ENCODE results near the gene TTC28.

TTC28 gene

GRCh38 chr22:28268171-28268570 lies 411.5 kb downstream of the TTC28 start:
- Histone ChIP-seq H3K56ac (ENCODE audit: low read length) (no peak overlapping the region), H3K36me3 (ENCODE audit: control insufficient read depth, insufficient read depth, low read length) (no peaks in the 10 kb centered on the region), H3K9ac (ENCODE audit: low read length) (no peak overlapping the region), H3K4ac (ENCODE audit: low read depth, low read length) (no peak overlapping the region), H4K5ac (ENCODE audit: low read length) (no peak overlapping the region), H2BK5ac (ENCODE audit: low read length) (no peak overlapping the region), H3K23ac (ENCODE audit: low read length) (no peak overlapping the region), H3K18ac (ENCODE audit: low read length) (no peak overlapping the region), H3K4me2 (ENCODE audit: low read length) (no peak overlapping the region), H3K27ac (ENCODE audit: low read depth, low read length) (no peak overlapping the region), H2BK120ac (ENCODE audit: low read depth, low read length) (no peak overlapping the region), H3K79me2 (ENCODE audit: control insufficient read depth, insufficient read depth, low read length) (no peaks in the 10 kb centered on the region), H3K27me3 (ENCODE audit: insufficient read depth, low read length, poor library complexity) (no peaks in the 10 kb centered on the region), H4K8ac (ENCODE audit: low read depth, low read length) (no peak overlapping the region), H2AK5ac (ENCODE audit: low read length) (no peak overlapping the region), H2BK15ac (replicated peaks; ENCODE audit: low read depth) (no peak overlapping the region), H3K4me3 (ENCODE audit: low read length) (no peak overlapping the region), H3K79me1 (ENCODE audit: low read length) (no peaks in the 10 kb centered on the region), H3K4me1 (ENCODE audit: control insufficient read depth, low read depth, low read length) (no peaks in the 10 kb centered on the region)
- WGBS (ENCODE audit: extremely low coverage, insufficient coverage, low lambda C conversion rate), result no CpG with 5 or more reads among the region's 3 CpGs
- DNase-seq, result no peak

DNA sequence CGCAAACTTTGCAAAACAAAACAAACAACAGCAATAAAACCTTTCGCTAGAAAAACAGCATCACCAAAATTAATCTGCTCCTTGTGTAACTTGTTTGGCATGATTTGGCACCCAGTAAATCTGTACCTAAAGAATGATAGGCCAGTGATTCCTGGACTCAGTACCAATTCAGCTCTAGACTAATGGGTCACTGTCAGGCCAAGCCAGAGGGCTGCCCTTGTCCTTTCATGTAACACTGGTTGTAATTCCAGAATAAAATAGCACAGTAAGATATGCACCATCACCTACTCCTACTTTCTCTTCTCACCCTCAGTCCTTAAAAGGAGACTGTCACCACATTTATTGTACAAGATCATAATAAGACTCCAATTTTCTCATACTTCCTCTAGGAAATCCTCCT lies 419.0 kb downstream of the TTC28 start:
- no peak overlapping the region for H2BK120ac ChIP-seq (ENCODE audit: low read depth, low read length)
- H3K23ac ChIP-seq (ENCODE audit: low read length), result no peak overlapping the region
- no peak overlapping the region for H3K4ac ChIP-seq (ENCODE audit: low read depth, low read length)
- no peaks in the 10 kb centered on the region for H3K27me3 ChIP-seq (ENCODE audit: insufficient read depth, low read length, poor library complexity)
- no peaks in the 10 kb centered on the region for H3K4me1 ChIP-seq (ENCODE audit: control insufficient read depth, low read depth, low read length)
- no peak overlapping the region for H2AK5ac ChIP-seq (ENCODE audit: low read length)
- no peaks in the 10 kb centered on the region for H3K36me3 ChIP-seq (ENCODE audit: control insufficient read depth, insufficient read depth, low read length)
- WGBS (ENCODE audit: extremely low coverage, insufficient coverage, low lambda C conversion rate), result no CpG with 5 or more reads among the region's 2 CpGs
- H3K79me2 ChIP-seq (ENCODE audit: control insufficient read depth, insufficient read depth, low read length), result no peaks in the 10 kb centered on the region
- DNase-seq, result no peak
- H2BK5ac ChIP-seq (ENCODE audit: low read length), result no peak overlapping the region
- no peak overlapping the region for H3K9ac ChIP-seq (ENCODE audit: low read length)
- no peak overlapping the region for H3K56ac ChIP-seq (ENCODE audit: low read length)
- no peaks in the 10 kb centered on the region for H3K79me1 ChIP-seq (ENCODE audit: low read length)
- no peak overlapping the region for H3K4me2 ChIP-seq (ENCODE audit: low read length)
- H2BK15ac ChIP-seq (replicated peaks; ENCODE audit: low read depth), result no peak overlapping the region
- no peak overlapping the region for H3K27ac ChIP-seq (ENCODE audit: low read depth, low read length)
- H4K5ac ChIP-seq (ENCODE audit: low read length), result no peak overlapping the region
- H3K18ac ChIP-seq (ENCODE audit: low read length), result no peak overlapping the region
- no peak overlapping the region for H4K8ac ChIP-seq (ENCODE audit: low read depth, low read length)
- no peak overlapping the region for H3K4me3 ChIP-seq (ENCODE audit: low read length)

- H2BK15ac ChIP-seq (replicated peaks; ENCODE audit: low read depth), result no peak overlapping the region
- no peak overlapping the region for H3K18ac ChIP-seq (ENCODE audit: low read length)
- H4K5ac ChIP-seq (ENCODE audit: low read length), result no peak overlapping the region
- no peaks in the 10 kb centered on the region for H3K79me1 ChIP-seq (ENCODE audit: low read length)
- H3K79me2 ChIP-seq (ENCODE audit: control insufficient read depth, insufficient read depth, low read length), result no peaks in the 10 kb centered on the region
- no peak overlapping the region for H3K4me2 ChIP-seq (ENCODE audit: low read length)
- no peaks in the 10 kb centered on the region for H3K36me3 ChIP-seq (ENCODE audit: control insufficient read depth, insufficient read depth, low read length)
- H2BK120ac ChIP-seq (ENCODE audit: low read depth, low read length), result no peak overlapping the region
- no peak overlapping the region for H3K56ac ChIP-seq (ENCODE audit: low read length)
- no peak overlapping the region for H3K4ac ChIP-seq (ENCODE audit: low read depth, low read length)
- H2AK5ac ChIP-seq (ENCODE audit: low read length), result no peak overlapping the region
- no peak overlapping the region for H4K8ac ChIP-seq (ENCODE audit: low read depth, low read length)
- no peaks in the 10 kb centered on the region for H3K27me3 ChIP-seq (ENCODE audit: insufficient read depth, low read length, poor library complexity)
- H3K9ac ChIP-seq (ENCODE audit: low read length), result no peak overlapping the region
- H3K4me3 ChIP-seq (ENCODE audit: low read length), result no peak overlapping the region
- no peak overlapping the region for H3K27ac ChIP-seq (ENCODE audit: low read depth, low read length)
- no CpG with 5 or more reads among the region's 2 CpGs for WGBS (ENCODE audit: extremely low coverage, insufficient coverage, low lambda C conversion rate)
- no peak overlapping the region for H3K23ac ChIP-seq (ENCODE audit: low read length)
- H3K4me1 ChIP-seq (ENCODE audit: control insufficient read depth, low read depth, low read length), result no peaks in the 10 kb centered on the region
- no peak for DNase-seq
- no peak overlapping the region for H2BK5ac ChIP-seq (ENCODE audit: low read length)
Observed at GRCh38 chr22:28259774-28260312, 419.8 kb downstream of the TTC28 start.

- no peak overlapping the region for H3K23ac ChIP-seq (ENCODE audit: low read length)
- no CpG with 5 or more reads among the region's 1 CpG for WGBS (ENCODE audit: extremely low coverage, insufficient coverage, low lambda C conversion rate)
- H2AK5ac ChIP-seq (ENCODE audit: low read length), result no peak overlapping the region
- H3K4me1 ChIP-seq (ENCODE audit: control insufficient read depth, low read depth, low read length), result no peaks in the 10 kb centered on the region
- H3K4ac ChIP-seq (ENCODE audit: low read depth, low read length), result no peak overlapping the region
- H4K8ac ChIP-seq (ENCODE audit: low read depth, low read length), result no peak overlapping the region
- H4K5ac ChIP-seq (ENCODE audit: low read length), result no peak overlapping the region
- no peak overlapping the region for H3K4me2 ChIP-seq (ENCODE audit: low read length)
- H3K79me1 ChIP-seq (ENCODE audit: low read length), result no peaks in the 10 kb centered on the region
- H3K79me2 ChIP-seq (ENCODE audit: control insufficient read depth, insufficient read depth, low read length), result no peaks in the 10 kb centered on the region
- DNase-seq, result no peak
- H3K18ac ChIP-seq (ENCODE audit: low read length), result no peak overlapping the region
- H3K36me3 ChIP-seq (ENCODE audit: control insufficient read depth, insufficient read depth, low read length), result no peaks in the 10 kb centered on the region
- H2BK15ac ChIP-seq (replicated peaks; ENCODE audit: low read depth), result no peak overlapping the region
- H3K27ac ChIP-seq (ENCODE audit: low read depth, low read length), result no peak overlapping the region
- H3K9ac ChIP-seq (ENCODE audit: low read length), result no peak overlapping the region
- H2BK120ac ChIP-seq (ENCODE audit: low read depth, low read length), result no peak overlapping the region
- H3K27me3 ChIP-seq (ENCODE audit: insufficient read depth, low read length, poor library complexity), result no peaks in the 10 kb centered on the region
- no peak overlapping the region for H2BK5ac ChIP-seq (ENCODE audit: low read length)
- no peak overlapping the region for H3K56ac ChIP-seq (ENCODE audit: low read length)
- H3K4me3 ChIP-seq (ENCODE audit: low read length), result no peak overlapping the region
Observed at GRCh38 chr22:28254396-28254795, 425.2 kb downstream of the TTC28 start.

GRCh38 chr22:28252539-28252938 lies 427.1 kb downstream of the TTC28 start:
- H3K56ac ChIP-seq (ENCODE audit: low read length), result no peak overlapping the region
- H4K5ac ChIP-seq (ENCODE audit: low read length), result no peak overlapping the region
- no CpG with 5 or more reads among the region's 2 CpGs for WGBS (ENCODE audit: extremely low coverage, insufficient coverage, low lambda C conversion rate)
- H3K18ac ChIP-seq (ENCODE audit: low read length), result no peak overlapping the region
- H2BK5ac ChIP-seq (ENCODE audit: low read length), result no peak overlapping the region
- H3K4me1 ChIP-seq (ENCODE audit: control insufficient read depth, low read depth, low read length), result no peaks in the 10 kb centered on the region
- H3K79me1 ChIP-seq (ENCODE audit: low read length), result no peaks in the 10 kb centered on the region
- H2BK120ac ChIP-seq (ENCODE audit: low read depth, low read length), result no peak overlapping the region
- H3K4ac ChIP-seq (ENCODE audit: low read depth, low read length), result no peak overlapping the region
- no peaks in the 10 kb centered on the region for H3K79me2 ChIP-seq (ENCODE audit: control insufficient read depth, insufficient read depth, low read length)
- H3K4me3 ChIP-seq (ENCODE audit: low read length), result no peak overlapping the region
- DNase-seq, result no peak
- H3K36me3 ChIP-seq (ENCODE audit: control insufficient read depth, insufficient read depth, low read length), result no peaks in the 10 kb centered on the region
- no peak overlapping the region for H4K8ac ChIP-seq (ENCODE audit: low read depth, low read length)
- no peak overlapping the region for H2BK15ac ChIP-seq (replicated peaks; ENCODE audit: low read depth)
- no peaks in the 10 kb centered on the region for H3K27me3 ChIP-seq (ENCODE audit: insufficient read depth, low read length, poor library complexity)
- no peak overlapping the region for H3K23ac ChIP-seq (ENCODE audit: low read length)
- no peak overlapping the region for H2AK5ac ChIP-seq (ENCODE audit: low read length)
- no peak overlapping the region for H3K9ac ChIP-seq (ENCODE audit: low read length)
- no peak overlapping the region for H3K4me2 ChIP-seq (ENCODE audit: low read length)
- H3K27ac ChIP-seq (ENCODE audit: low read depth, low read length), result no peak overlapping the region

- H4K8ac ChIP-seq (ENCODE audit: low read depth, low read length), result no peak overlapping the region
- H3K36me3 ChIP-seq (ENCODE audit: control insufficient read depth, insufficient read depth, low read length), result no peaks in the 10 kb centered on the region
- no peak overlapping the region for H2BK5ac ChIP-seq (ENCODE audit: low read length)
- H3K4ac ChIP-seq (ENCODE audit: low read depth, low read length), result no peak overlapping the region
- H3K56ac ChIP-seq (ENCODE audit: low read length), result no peak overlapping the region
- H2AK5ac ChIP-seq (ENCODE audit: low read length), result no peak overlapping the region
- H3K79me1 ChIP-seq (ENCODE audit: low read length), result no peaks in the 10 kb centered on the region
- H3K27ac ChIP-seq (ENCODE audit: low read depth, low read length), result no peak overlapping the region
- H3K23ac ChIP-seq (ENCODE audit: low read length), result no peak overlapping the region
- H3K79me2 ChIP-seq (ENCODE audit: control insufficient read depth, insufficient read depth, low read length), result no peaks in the 10 kb centered on the region
- H2BK120ac ChIP-seq (ENCODE audit: low read depth, low read length), result no peak overlapping the region
- no peak overlapping the region for H3K4me3 ChIP-seq (ENCODE audit: low read length)
- no peak overlapping the region for H3K9ac ChIP-seq (ENCODE audit: low read length)
- H3K4me2 ChIP-seq (ENCODE audit: low read length), result no peak overlapping the region
- peaks cover 3% of the 10 kb centered on the region for H3K4me1 ChIP-seq (ENCODE audit: control insufficient read depth, low read depth, low read length)
- no peak overlapping the region for H2BK15ac ChIP-seq (replicated peaks; ENCODE audit: low read depth)
- no CpG with 5 or more reads among the region's 2 CpGs for WGBS (ENCODE audit: extremely low coverage, insufficient coverage, low lambda C conversion rate)
- H3K18ac ChIP-seq (ENCODE audit: low read length), result no peak overlapping the region
- DNase-seq, result no peak
- no peaks in the 10 kb centered on the region for H3K27me3 ChIP-seq (ENCODE audit: insufficient read depth, low read length, poor library complexity)
- H4K5ac ChIP-seq (ENCODE audit: low read length), result no peak overlapping the region
Observed at GRCh38 chr22:28250036-28250695, 429.5 kb downstream of the TTC28 start.

All from mesendoderm (in vitro differentiated cells).